HCT116 (cell line): ENCODE data around the gene GOLIM4. TPM values are rescaled to one million over a fixed set of nuclear protein-coding genes. Genes with fewer than 3 reads are reported as not detected.
"Not testable (repeated sequence)": the region's sequence is repeated elsewhere in the genome, so short reads cannot be mapped to it uniquely, and the experiment has no call there.

Source experiments
- ATAC-seq: fragments of 200-7000 bp; cut with Tn5 transposase; 2 replicates; pipeline ENCODE4 v1.9.1; 2020; ENCODE audit warnings: mild to moderate bottlenecking, moderate library complexity
- BruUV-seq: library from RNA; stranded (reverse); fragments of 400-500 nt; replicated peaks from 2 replicates; lab custom pipeline; 2021; lab: Mats Ljungman, UMichigan
- CTCF ChIA-PET: fragments of 300-600 bp; sonication (Branson Sonifier 250); formaldehyde crosslinking; loops from one replicate; lab custom pipeline; 2021; ENCODE audit warnings: antibody characterized with exemption; lab: Charles Lee
- POLR2A ChIA-PET: fragments of 300-600, 350-600 bp; sonication (Branson Sonifier 250); formaldehyde crosslinking; loops from one replicate; lab custom pipeline; 2021; ENCODE audit warnings: antibody characterized with exemption; lab: Charles Lee
- RAD21 ChIA-PET, 2 experiments: fragments of 300-600 bp; sonication (Branson Sonifier 250); formaldehyde crosslinking; loops; one replicate each; lab custom pipeline; 2023; ENCODE audit warnings: low total read pairs in 2 of 2; ENCODE audit not compliant: uncharacterized antibody in 2 of 2, unreplicated experiment in 2 of 2, low non-redundant PET in 1 of 2; lab: Charles Lee
- DNase-seq: peaks from one replicate; pipeline ENCODE4 v3.0.0-alpha.2; 2010; ENCODE audit warnings: low read depth, low spot score
- H2AFZ ChIP-seq: fragments of 200-600 bp; shearing (Covaris generic), sonication (generic); 2 replicates; pipeline ENCODE4 v1.6.1; 2017; ENCODE audit warnings: low read depth, mixed run types, mixed read lengths, antibody characterized with exemption, low read length; ENCODE audit not compliant: poor library complexity, severe bottlenecking
- H3K27ac ChIP-seq: 2 replicates; pipeline ENCODE4 v1.5.1; 2012; ENCODE audit warnings: low read depth, low read length
- H3K27me3 ChIP-seq: fragments of 200-600 bp; sonication (generic); 2 replicates; pipeline ENCODE4 v1.6.1; 2016; ENCODE audit warnings: mixed run types, low read length, mixed read lengths; ENCODE audit not compliant: insufficient read depth
- H3K36me3 ChIP-seq, 2 experiments: fragments of 200-500 bp in 1 of 2; fragments of 200-600 bp in 1 of 2; sonication (Bioruptor generic) in 1 of 2; sonication (generic) in 1 of 2; 2 replicates each; pipeline versions ENCODE4 v1.5.1 to v1.6.1; 2014 to 2016; ENCODE audit warnings: low read length in 2 of 2, inconsistent platforms in 1 of 2, mixed read lengths in 1 of 2, mixed run types in 1 of 2; ENCODE audit not compliant: insufficient read depth in 2 of 2, control insufficient read depth in 1 of 2
- H3K4me1 ChIP-seq, 2 experiments: fragments of 200-600 bp in 1 of 2; sonication (generic) in 1 of 2; 2 replicates each; pipeline versions ENCODE4 v1.5.1 to v1.6.1; 2012 to 2017; ENCODE audit warnings: low read length in 2 of 2, inconsistent platforms in 1 of 2, mild to moderate bottlenecking in 1 of 2, mixed read lengths in 1 of 2, mixed run types in 1 of 2, moderate library complexity in 1 of 2; ENCODE audit not compliant: insufficient read depth in 2 of 2, control insufficient read depth in 1 of 2
- H3K4me2 ChIP-seq: fragments of 200-600 bp; sonication (generic); 2 replicates; pipeline ENCODE4 v1.6.1; 2017; ENCODE audit warnings: mixed run types, low read length, mixed read lengths
- H3K4me3 ChIP-seq, 2 experiments: fragments of 200-600 bp in 1 of 2; sonication (generic) in 1 of 2; replicated peaks in 1 of 2; 2 replicates each; pipeline ENCODE4 v1.5.1; 2011 to 2016; ENCODE audit warnings: low read length in 2 of 2, control low read depth in 1 of 2, low read depth in 1 of 2, mild to moderate bottlenecking in 1 of 2, mixed read lengths in 1 of 2, mixed run types in 1 of 2
- H3K79me2 ChIP-seq: fragments of 200-600 bp; sonication (generic); 2 replicates; pipeline ENCODE4 v1.6.1; 2017; ENCODE audit warnings: mild to moderate bottlenecking, mixed run types, low read length, moderate library complexity, mixed read lengths; ENCODE audit not compliant: insufficient read depth
- H3K9ac ChIP-seq: fragments of 200-600 bp; sonication (generic); 2 replicates; pipeline ENCODE4 v1.6.1; 2016; ENCODE audit warnings: low read length, mixed read lengths
- H3K9me2 ChIP-seq: fragments of 200-600 bp; sonication (generic), shearing (Covaris generic); 2 replicates; pipeline ENCODE4 v1.6.1; 2017; ENCODE audit warnings: mixed run types, mild to moderate bottlenecking, moderate library complexity; ENCODE audit not compliant: insufficient read depth
- H3K9me3 ChIP-seq, 2 experiments: fragments of 200-500 bp in 1 of 2; fragments of 200-600 bp in 1 of 2; sonication (Bioruptor generic) in 1 of 2; sonication (generic) in 1 of 2; 2 replicates each; pipeline ENCODE4 v1.6.1; 2014 to 2017; ENCODE audit warnings: low read length in 2 of 2, mixed read lengths in 2 of 2, inconsistent platforms in 1 of 2, low read depth in 1 of 2, mild to moderate bottlenecking in 1 of 2, mixed run types in 1 of 2, moderate library complexity in 1 of 2; ENCODE audit not compliant: control insufficient read depth in 1 of 2, insufficient read depth in 1 of 2
- H4K20me1 ChIP-seq: fragments of 200-600 bp; sonication (generic), shearing (Covaris generic); 2 replicates; pipeline ENCODE4 v1.6.1; 2017; ENCODE audit warnings: mixed run types, mild to moderate bottlenecking, moderate library complexity; ENCODE audit not compliant: insufficient read depth
- EGR1 ChIP-seq: IDR thresholded peaks from 2 replicates; pipeline ENCODE4 v1.6.1; 2012; ENCODE audit warnings: low read depth
- EZH2 ChIP-seq: fragments of 200-600 bp; sonication (generic); IDR thresholded peaks from 2 replicates; pipeline ENCODE4 v1.6.1; 2017; ENCODE audit warnings: antibody characterized with exemption, mixed run types
- FOSL1 ChIP-seq: IDR thresholded peaks from 2 replicates; pipeline ENCODE4 v1.6.1; 2012; ENCODE audit warnings: low read depth
- POLR2AphosphoS5 ChIP-seq: IDR thresholded peaks from 2 replicates; pipeline ENCODE4 v1.6.1; 2011; ENCODE audit warnings: mild to moderate bottlenecking, low read depth, low read length, moderate library complexity
- RAD21 ChIP-seq: IDR thresholded peaks from 2 replicates; pipeline ENCODE4 v1.6.1; 2012; ENCODE audit warnings: low read depth, mild to moderate bottlenecking
- ZFX ChIP-seq: fragments of 450-650 bp; IDR thresholded peaks from 2 replicates; pipeline ENCODE4 v1.6.1; 2017
- ZNF274 ChIP-seq: fragments of 200-500 bp; sonication (Bioruptor generic); IDR thresholded peaks from 2 replicates; pipeline ENCODE4 v1.6.1; 2014; ENCODE audit warnings: mild to moderate bottlenecking, low read depth, low read length, inconsistent platforms
- intact Hi-C: fragments of 100-400 bp; cut with micrococcal nuclease; formaldehyde crosslinking; loops from 2 replicates; pipeline ENCODE4 v1.10.0; 2022
- total RNA-seq: library from RNA; stranded (reverse); gene quantifications from one replicate; pipeline ENCODE4 v1.2.1, GENCODE V29; 2021; ENCODE audit not compliant: unreplicated experiment
- TF ChIP-seq, protein P1 (sequence below): IDR thresholded peaks from 2 replicates; pipeline ENCODE4 v1.6.1; 2012

GOLIM4 gene
- total RNA-seq, 1 experiment from 2014 or later = 10.6 TPM

DNA sequence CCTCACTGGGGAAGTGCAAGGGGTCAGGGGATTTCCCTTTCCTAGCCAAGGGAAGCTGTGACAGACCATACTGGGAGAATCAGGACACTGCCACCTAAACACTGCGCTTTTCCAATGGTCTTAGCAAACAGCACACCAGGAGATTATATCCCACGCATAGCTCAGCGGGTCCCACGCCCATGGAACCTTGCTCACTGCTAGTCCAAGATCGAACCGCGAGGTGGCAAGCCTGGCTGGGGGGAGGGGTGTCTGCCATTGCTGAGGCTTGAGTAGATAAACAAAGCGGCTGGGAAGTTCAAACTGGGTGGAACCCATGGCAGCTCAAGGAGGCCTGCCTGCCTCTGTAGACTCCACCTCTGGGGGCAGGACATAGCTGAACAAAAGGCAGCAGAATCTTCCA is 32.7 kb upstream of the GOLIM4 start:
- POLR2A ChIA-PET, H3K79me2 ChIP-seq, RAD21 ChIA-PET, H3K4me2 ChIP-seq, ATAC-seq, H3K27ac ChIP-seq, H3K27me3 ChIP-seq, H3K36me3 ChIP-seq, DNase-seq, H3K9me2 ChIP-seq, BruUV-seq, H3K4me3 ChIP-seq, H3K9me3 ChIP-seq, H4K20me1 ChIP-seq, H3K4me1 ChIP-seq, H3K9ac ChIP-seq, H2AFZ ChIP-seq, intact Hi-C loops, CTCF ChIA-PET: not testable (repeated sequence)

DNA sequence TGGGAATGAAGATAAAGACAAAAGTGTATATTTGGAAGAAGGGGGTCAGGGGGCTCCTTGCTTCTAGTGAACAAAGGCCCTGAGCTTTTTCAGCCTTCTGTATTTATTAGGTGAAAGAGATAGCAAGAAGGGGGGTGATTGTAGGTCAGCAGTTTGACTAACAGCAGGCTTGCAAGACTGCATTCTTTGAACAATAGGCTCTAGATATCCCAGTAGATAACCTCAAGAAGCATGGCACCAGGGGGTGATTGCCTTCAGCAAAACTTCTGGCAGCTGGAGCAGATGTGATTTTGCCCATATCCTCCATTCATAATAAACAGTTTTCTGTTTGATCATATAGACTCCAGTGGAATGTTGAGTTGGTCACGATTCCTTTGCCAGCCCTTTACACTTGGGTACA is 31.7 kb upstream of the GOLIM4 start:
- Histone ChIP-seq H3K27me3 (no peaks in the 10 kb centered on the region), H3K9me2 (no peaks in the 10 kb centered on the region), H3K9me3 (no peaks in the 10 kb centered on the region), H2AFZ (no peak overlapping the region), H3K36me3 (no peaks in the 10 kb centered on the region), H4K20me1 (no peaks in the 10 kb centered on the region), H3K4me1 (no peaks in the 10 kb centered on the region), H3K4me2 (no peak overlapping the region), H3K79me2 (no peaks in the 10 kb centered on the region), H3K4me3 (no peak overlapping the region), H3K9ac (no peak overlapping the region), H3K27ac (no peak overlapping the region)
- CTCF ChIA-PET = no interaction called here
- TF ChIP-seq, protein P1, sequence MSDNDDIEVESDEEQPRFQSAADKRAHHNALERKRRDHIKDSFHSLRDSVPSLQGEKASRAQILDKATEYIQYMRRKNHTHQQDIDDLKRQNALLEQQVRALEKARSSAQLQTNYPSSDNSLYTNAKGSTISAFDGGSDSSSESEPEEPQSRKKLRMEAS = no peak
- TF ChIP-seq FOSL1 (no peak), ZFX (no peak), RAD21 (no peak), POLR2AphosphoS5 (no peak), EZH2 (no peak), ZNF274 (no peak), EGR1 (no peak)
- POLR2A ChIA-PET = no interaction called here
- DNase-seq (no peak), ATAC-seq (no peak)
- RAD21 ChIA-PET = no interaction called here
- no TSS peak for BruUV-seq
- intact Hi-C loops = no loop called here
